Smooth muscle cell (in vitro differentiated cells): ENCODE measurements around the gene HSPB8. TPM values are rescaled to one million over a fixed set of nuclear protein-coding genes. Genes with fewer than 3 reads are reported as not detected.

Experiments
- DNase-seq: peaks from one replicate; lab custom pipeline; 2025; ENCODE audit not compliant: unreplicated experiment; lab: John Stamatoyannopoulos, UW
- H2AFZ ChIP-seq: fragments of 200-600 bp; sonication (generic); 2 replicates; pipeline ENCODE4 v1.6.0; 2016; ENCODE audit warnings: antibody characterized with exemption, low read depth, mild to moderate bottlenecking
- H3F3A ChIP-seq: fragments of 200-600 bp; sonication (generic); 2 replicates; pipeline ENCODE4 v1.6.0; 2017; ENCODE audit warnings: antibody characterized with exemption, low read depth
- H3K27ac ChIP-seq: fragments of 200-600 bp; sonication (generic); 2 replicates; pipeline ENCODE4 v1.5.1; 2016; ENCODE audit warnings: low read depth, mild to moderate bottlenecking
- H3K27me3 ChIP-seq: fragments of 200-600 bp; sonication (generic); 2 replicates; pipeline ENCODE4 v1.6.1; 2016; ENCODE audit warnings: low read depth, mild to moderate bottlenecking
- H3K36me3 ChIP-seq: fragments of 200-600 bp; sonication (generic); 2 replicates; pipeline ENCODE4 v1.5.1; 2016; ENCODE audit warnings: low read depth
- H3K4me1 ChIP-seq: fragments of 200-600 bp; sonication (generic); 2 replicates; pipeline ENCODE4 v1.5.1; 2016; ENCODE audit warnings: low read depth
- H3K4me2 ChIP-seq: fragments of 200-600 bp; sonication (generic); 2 replicates; pipeline ENCODE4 v1.6.0; 2016; ENCODE audit warnings: mild to moderate bottlenecking
- H3K4me3 ChIP-seq: fragments of 200-600 bp; sonication (generic); 2 replicates; pipeline ENCODE4 v1.5.1; 2016; ENCODE audit warnings: mild to moderate bottlenecking
- H3K79me2 ChIP-seq: fragments of 200-600 bp; sonication (generic); 2 replicates; pipeline ENCODE4 v1.6.0; 2016; ENCODE audit warnings: low read depth, mild to moderate bottlenecking
- H3K9ac ChIP-seq: fragments of 200-600 bp; sonication (generic); 2 replicates; pipeline ENCODE4 v1.6.0; 2016; ENCODE audit warnings: low read depth
- H3K9me3 ChIP-seq: fragments of 200-600 bp; sonication (generic); replicated peaks from 2 replicates; pipeline ENCODE4 v1.5.1; 2016; ENCODE audit warnings: low read depth
- H4K20me1 ChIP-seq: fragments of 200-600 bp; sonication (generic); 2 replicates; pipeline ENCODE4 v1.6.0; 2016; ENCODE audit warnings: low read depth
- CTCF ChIP-seq: fragments of 200-600 bp; sonication (generic); IDR thresholded peaks from 2 replicates; pipeline ENCODE4 v1.5.1; 2017; ENCODE audit warnings: borderline replicate concordance, mild to moderate bottlenecking, antibody characterized with exemption; ENCODE audit not compliant: insufficient read depth, poor library complexity, severe bottlenecking
- WGBS: methylation state at CpG from one replicate; pipeline ENCODE4 v1.1.7; 2016; ENCODE audit warnings: low lambda C conversion rate; 5-methylcytosine and 5-hydroxymethylcytosine counted together
- polyA plus RNA-seq: library from polyadenylated mRNA; unstranded; fragments of >200 nt; fragmentation: Nextera tagmentation; extraction: Ambion mirVana; gene quantifications from 2 replicates; pipeline ENCODE4 v1.2.1, GENCODE V29; 2016
- total RNA-seq: library from RNA; depleted of rRNA; stranded (reverse); fragments of >200 nt; gene quantifications from 2 replicates; pipeline ENCODE4 v1.2.3, GENCODE V29; 2014

HSPB8 gene
- total and polyA plus RNA-seq, 2 experiments from 2014 or later, result 38.4 to 103 TPM

- no peaks in the 10 kb centered on the region for H3K9me3 ChIP-seq
- no peaks in the 10 kb centered on the region for H3K4me1 ChIP-seq
- H3K27ac ChIP-seq, result no peak overlapping the region
- 27% methylated on average over 9 of the region's 9 CpGs for WGBS
- DNase-seq, result no peak
- no peaks in the 10 kb centered on the region for H4K20me1 ChIP-seq
- H3K79me2 ChIP-seq, result no peaks in the 10 kb centered on the region
- H3K27me3 ChIP-seq, result no peaks in the 10 kb centered on the region
- H3K4me3 ChIP-seq, result peak overlapping the region; percentile 44
- H2AFZ ChIP-seq, result peak overlapping the region; percentile 93
- H3K9ac ChIP-seq, result no peak overlapping the region
- TF ChIP-seq CTCF, result no peak
- no peaks in the 10 kb centered on the region for H3K36me3 ChIP-seq
- H3K4me2 ChIP-seq, result peak overlapping the region; percentile 77
- H3F3A ChIP-seq, result no peaks in the 10 kb centered on the region
Measured at GRCh38 chr12:119229837-119230236, 51.1 kb downstream of the HSPB8 start.

GRCh38 chr12:119230807-119231206, 52.1 kb downstream of the HSPB8 start:
- no peak for TF ChIP-seq CTCF
- H3K4me2 ChIP-seq, result no peak overlapping the region
- H3K4me1 ChIP-seq, result no peaks in the 10 kb centered on the region
- H3K4me3 ChIP-seq, result no peak overlapping the region
- 71% methylated on average over 5 of the region's 5 CpGs for WGBS
- H3K9me3 ChIP-seq, result no peaks in the 10 kb centered on the region
- H3K9ac ChIP-seq, result no peak overlapping the region
- no peaks in the 10 kb centered on the region for H3K36me3 ChIP-seq
- no peak overlapping the region for H3K27ac ChIP-seq
- DNase-seq, result no peak
- no peaks in the 10 kb centered on the region for H3F3A ChIP-seq
- no peak overlapping the region for H2AFZ ChIP-seq
- H4K20me1 ChIP-seq, result no peaks in the 10 kb centered on the region
- no peaks in the 10 kb centered on the region for H3K79me2 ChIP-seq
- H3K27me3 ChIP-seq, result no peaks in the 10 kb centered on the region

- H3K9ac ChIP-seq, result no peak overlapping the region
- no peaks in the 10 kb centered on the region for H3K36me3 ChIP-seq
- no peak overlapping the region for H2AFZ ChIP-seq
- DNase-seq, result no peak
- H3K4me3 ChIP-seq, result no peak overlapping the region
- no peak overlapping the region for H3K27ac ChIP-seq
- H3K4me2 ChIP-seq, result no peak overlapping the region
- no peaks in the 10 kb centered on the region for H3K4me1 ChIP-seq
- H3F3A ChIP-seq, result no peaks in the 10 kb centered on the region
- no peak for TF ChIP-seq CTCF
- H3K79me2 ChIP-seq, result no peaks in the 10 kb centered on the region
- H4K20me1 ChIP-seq, result no peaks in the 10 kb centered on the region
- H3K27me3 ChIP-seq, result no peaks in the 10 kb centered on the region
- no peaks in the 10 kb centered on the region for H3K9me3 ChIP-seq
- 91% methylated on average over 4 of the region's 4 CpGs for WGBS
Measured at GRCh38 chr12:119231774-119232173, 53.0 kb downstream of the HSPB8 start.

GRCh38 chr12:119235197-119235751, 56.5 kb downstream of the HSPB8 start:
- H3K36me3 ChIP-seq, result no peaks in the 10 kb centered on the region
- no peaks in the 10 kb centered on the region for H3K79me2 ChIP-seq
- H3K27me3 ChIP-seq, result no peaks in the 10 kb centered on the region
- no peaks in the 10 kb centered on the region for H4K20me1 ChIP-seq
- DNase-seq, result no peak
- H3K9me3 ChIP-seq, result no peaks in the 10 kb centered on the region
- H3K9ac ChIP-seq, result no peak overlapping the region
- peak; percentile 40 for TF ChIP-seq CTCF
- no peak overlapping the region for H2AFZ ChIP-seq
- WGBS, result 75% methylated on average over 9 of the region's 9 CpGs
- no peaks in the 10 kb centered on the region for H3F3A ChIP-seq
- H3K4me1 ChIP-seq, result no peaks in the 10 kb centered on the region
- H3K4me3 ChIP-seq, result no peak overlapping the region
- no peak overlapping the region for H3K4me2 ChIP-seq
- no peak overlapping the region for H3K27ac ChIP-seq
